HEK293 (cell line): ENCODE data around the gene TBC1D5.

Source experiments
- CTCF ChIA-PET: fragments of 350-600 bp; formaldehyde crosslinking; extraction: SDS; loops from one replicate; lab custom pipeline; 2021; ENCODE audit warnings: antibody characterized with exemption; lab: Yijun Ruan, JAX
- POLR2A ChIA-PET: fragments of 300-600 bp; formaldehyde crosslinking; extraction: SDS; loops from one replicate; lab custom pipeline; 2020; ENCODE audit warnings: antibody characterized with exemption, inconsistent platforms; lab: Yijun Ruan, JAX
- H3K27ac ChIP-seq: fragments of 200-500 bp; sonication (Bioruptor generic); 2 replicates; pipeline ENCODE4 v1.5.1; 2014; ENCODE audit warnings: low read depth, low read length, control low read depth, inconsistent platforms; ENCODE audit errors: extremely low read depth
- H3K36me3 ChIP-seq, 2 experiments: fragments of 200-500 bp in 1 of 2; sonication (Bioruptor generic) in 1 of 2; 1 replicate in 1 of 2; 2 replicates in 1 of 2; pipeline ENCODE4 v1.5.1; 2014 to 2017; ENCODE audit warnings: inconsistent platforms in 2 of 2, low read length in 2 of 2; ENCODE audit not compliant: control insufficient read depth in 2 of 2, insufficient read depth in 1 of 2
- H3K4me1 ChIP-seq: fragments of 200-500 bp; sonication (Bioruptor generic); 2 replicates; pipeline ENCODE4 v1.5.1; 2014; ENCODE audit warnings: mild to moderate bottlenecking, low read length, inconsistent platforms; ENCODE audit not compliant: control insufficient read depth, insufficient read depth
- H3K4me3 ChIP-seq: 2 replicates; pipeline ENCODE4 v1.5.1; 2011; ENCODE audit warnings: low read depth, mild to moderate bottlenecking, control low read depth, low read length, moderate library complexity
- H3K9me3 ChIP-seq: fragments of 200-500 bp; sonication (Bioruptor generic); 2 replicates; pipeline ENCODE4 v1.5.1; 2014; ENCODE audit warnings: low read depth, low read length, inconsistent platforms; ENCODE audit not compliant: control insufficient read depth, insufficient read depth
- BCL6B ChIP-seq: fragments of 450-650 bp; formaldehyde crosslinking; IDR thresholded peaks from 2 replicates; pipeline ENCODE4 v1.5.1; 2017; ENCODE audit warnings: missing biosample characterization, missing genetic modification characterization
- CTCF ChIP-seq: fragments of 450-650 bp; formaldehyde crosslinking; IDR thresholded peaks from 2 replicates; pipeline ENCODE4 v1.5.1; 2016; ENCODE audit warnings: missing biosample characterization, missing genetic modification characterization
- HOXA7 ChIP-seq: sonication (generic); formaldehyde crosslinking; IDR thresholded peaks from 2 replicates; pipeline ENCODE4 v1.8.1; 2022; ENCODE audit warnings: missing genetic modification reagents, borderline replicate concordance
- KLF1 ChIP-seq: fragments of 450-650 bp; formaldehyde crosslinking; IDR thresholded peaks from 2 replicates; pipeline ENCODE4 v1.5.1; 2016; ENCODE audit warnings: missing biosample characterization, missing genetic modification characterization
- KLF8 ChIP-seq: fragments of 450-650 bp; formaldehyde crosslinking; IDR thresholded peaks from 2 replicates; pipeline ENCODE4 v1.5.1; 2016; ENCODE audit warnings: missing biosample characterization, missing genetic modification characterization
- PBX3 ChIP-seq: sonication (generic); formaldehyde crosslinking; IDR thresholded peaks from 2 replicates; pipeline ENCODE4 v1.8.1; 2022; ENCODE audit warnings: mild to moderate bottlenecking, moderate library complexity, missing genetic modification reagents
- PRDM6 ChIP-seq: fragments of 450-650 bp; formaldehyde crosslinking; IDR thresholded peaks from 2 replicates; pipeline ENCODE4 v1.5.1; 2017; ENCODE audit warnings: missing biosample characterization, missing genetic modification characterization
- SETDB1 ChIP-seq: IDR thresholded peaks from one replicate; pipeline ENCODE4 v1.6.1; 2017; ENCODE audit warnings: mild to moderate bottlenecking, low read length, moderate library complexity, mixed read lengths; ENCODE audit not compliant: insufficient read length
- TRIM28 ChIP-seq: IDR thresholded peaks from 2 replicates; pipeline ENCODE4 v1.6.1; 2011; ENCODE audit warnings: low read length, control low read depth, borderline replicate concordance
- WT1 ChIP-seq: fragments of 450-650 bp; formaldehyde crosslinking; IDR thresholded peaks from 2 replicates; pipeline ENCODE4 v1.5.1; 2016; ENCODE audit warnings: missing biosample characterization, missing genetic modification characterization
- ZBTB44 ChIP-seq: fragments of 450-650 bp; IDR thresholded peaks from 2 replicates; pipeline ENCODE4 v1.5.1; 2018; ENCODE audit warnings: missing biosample characterization, mild to moderate bottlenecking, missing genetic modification characterization
- ZBTB6 ChIP-seq: fragments of 450-650 bp; formaldehyde crosslinking; IDR thresholded peaks from 2 replicates; pipeline ENCODE4 v1.5.1; 2017; ENCODE audit warnings: missing biosample characterization, missing genetic modification characterization
- ZFP3 ChIP-seq: fragments of 450-650 bp; formaldehyde crosslinking; IDR thresholded peaks from 2 replicates; pipeline ENCODE4 v1.5.1; 2016; ENCODE audit warnings: low read depth, missing biosample characterization, missing genetic modification characterization
- ZNF157 ChIP-seq: fragments of 450-650 bp; formaldehyde crosslinking; IDR thresholded peaks from 2 replicates; pipeline ENCODE4 v1.5.1; 2016; ENCODE audit warnings: missing biosample characterization, missing genetic modification characterization
- ZNF266 ChIP-seq: fragments of 450-650 bp; formaldehyde crosslinking; IDR thresholded peaks from 2 replicates; pipeline ENCODE4 v1.5.1; 2016; ENCODE audit warnings: missing biosample characterization, missing genetic modification characterization, low read depth
- ZNF280C ChIP-seq: fragments of 450-650 bp; formaldehyde crosslinking; IDR thresholded peaks from 2 replicates; pipeline ENCODE4 v1.5.1; 2016; ENCODE audit warnings: missing biosample characterization, missing genetic modification characterization
- ZNF341 ChIP-seq: fragments of 450-650 bp; formaldehyde crosslinking; IDR thresholded peaks from 2 replicates; pipeline ENCODE4; 2016; ENCODE audit warnings: low read depth, missing biosample characterization, missing genetic modification characterization
- ZNF354C ChIP-seq: fragments of 450-650 bp; formaldehyde crosslinking; IDR thresholded peaks from 2 replicates; pipeline ENCODE4 v1.5.1; 2016; ENCODE audit warnings: missing biosample characterization, missing genetic modification characterization, low read depth, borderline replicate concordance
- ZNF391 ChIP-seq: fragments of 450-650 bp; formaldehyde crosslinking; IDR thresholded peaks from 2 replicates; pipeline ENCODE4 v1.5.1; 2016; ENCODE audit warnings: low read depth, missing biosample characterization, missing genetic modification characterization, borderline replicate concordance
- ZNF426 ChIP-seq: fragments of 450-650 bp; formaldehyde crosslinking; IDR thresholded peaks from 2 replicates; pipeline ENCODE4 v1.5.1; 2017; ENCODE audit warnings: missing biosample characterization, missing genetic modification characterization, mild to moderate bottlenecking, inconsistent platforms, moderate library complexity
- ZNF571 ChIP-seq: fragments of 450-650 bp; formaldehyde crosslinking; IDR thresholded peaks from 2 replicates; pipeline ENCODE4 v1.5.0; 2017; ENCODE audit warnings: missing biosample characterization, missing genetic modification characterization
- ZNF654 ChIP-seq: fragments of 450-650 bp; formaldehyde crosslinking; IDR thresholded peaks from 2 replicates; pipeline ENCODE4 v1.5.1; 2016; ENCODE audit warnings: low read depth, missing biosample characterization, missing genetic modification characterization
- ZNF692 ChIP-seq: fragments of 450-650 bp; formaldehyde crosslinking; IDR thresholded peaks from 2 replicates; pipeline ENCODE4 v1.5.1; 2016; ENCODE audit warnings: missing biosample characterization, missing genetic modification characterization

Gene TBC1D5

GRCh38 chr3:17166369-17166768 lies 576.1 kb downstream of the TBC1D5 start:
- Histone ChIP-seq H3K9me3 (no peaks in the 10 kb centered on the region), H3K36me3 (peaks cover 0 to 16% of the 10 kb centered on the region in 2 experiments; a peak in 1 of 3 replicates), H3K4me1 (no peaks in the 10 kb centered on the region), H3K27ac (no peak overlapping the region)
- POLR2A ChIA-PET, result no interaction called here
- TF ChIP-seq TRIM28 (no peak), ZNF354C (tag by site-specific recombination) (no peak), ZNF341 (no peak), ZBTB6 (tag by site-specific recombination) (no peak), KLF1 (tag by site-specific recombination) (no peak), ZNF391 (tag by site-specific recombination) (no peak), ZNF157 (no peak), CTCF (no peak), ZNF571 (tag by site-specific recombination) (no peak), KLF8 (tag by site-specific recombination) (no peak), BCL6B (tag by site-specific recombination) (no peak), PBX3 (no peak)
- TF ChIP-seq, all 188 proteins: peak for 0
- CTCF ChIA-PET, result no interaction called here
- H3K4me3 ChIP-seq, result no peak overlapping the region

GRCh38 chr3:17162116-17162515 lies 580.3 kb downstream of the TBC1D5 start:
- CTCF ChIA-PET, result no interaction called here
- no peak for TF ChIP-seq ZNF426 (tag by site-specific recombination)
- no peak for TF ChIP-seq ZNF692 (tag by site-specific recombination)
- TF ChIP-seq ZNF654 (tag by site-specific recombination), result no peak
- TF ChIP-seq ZNF266 (tag by site-specific recombination), result no peak
- TF ChIP-seq PRDM6 (tag by site-specific recombination), result no peak
- TF ChIP-seq ZBTB44, result no peak
- no peak for TF ChIP-seq HOXA7 (CRISPR knock-in tag)
- no peak for TF ChIP-seq ZNF280C (tag by site-specific recombination)
- no peak for TF ChIP-seq SETDB1
- no peak for TF ChIP-seq WT1 (tag by site-specific recombination)
- TF ChIP-seq ZFP3 (tag by site-specific recombination), result no peak

More at GRCh38 chr3:17162116-17162515, 580.3 kb downstream of the TBC1D5 start:
- no peaks in the 10 kb centered on the region for H3K9me3 ChIP-seq
- POLR2A ChIA-PET, result no interaction called here
- H3K36me3 ChIP-seq, result peaks cover 0 to 21% of the 10 kb centered on the region in 2 experiments; a peak in 1 of 3 replicates
- H3K4me1 ChIP-seq, result no peaks in the 10 kb centered on the region
- H3K4me3 ChIP-seq, result no peak overlapping the region
- no peak overlapping the region for H3K27ac ChIP-seq
